HUES6 (cell line): ENCODE results near the gene ANKRD52.

Experiments used
- H3K27ac ChIP-seq: 2 replicates; pipeline ENCODE4 v1.7.0; 2013; ENCODE audit warnings: low read depth, mild to moderate bottlenecking, low read length, inconsistent platforms
- H3K27me3 ChIP-seq: 2 replicates; pipeline ENCODE4 v1.6.1; 2013; ENCODE audit warnings: low read length; ENCODE audit not compliant: control insufficient read depth, insufficient read depth
- H3K36me3 ChIP-seq: 2 replicates; pipeline ENCODE4 v1.6.1; 2013; ENCODE audit warnings: low read length; ENCODE audit not compliant: control insufficient read depth, insufficient read depth
- H3K4me1 ChIP-seq: 2 replicates; pipeline ENCODE4 v1.6.1; 2013; ENCODE audit warnings: low read length; ENCODE audit not compliant: control insufficient read depth, insufficient read depth
- H3K4me3 ChIP-seq: 2 replicates; pipeline ENCODE4 v1.5.1; 2013; ENCODE audit warnings: low read depth, low read length
- H3K9ac ChIP-seq: one replicate; pipeline ENCODE4 v1.6.1; 2013; ENCODE audit warnings: mild to moderate bottlenecking, low read length
- H3K9me3 ChIP-seq: 2 replicates; pipeline ENCODE4 v1.6.1; 2013; ENCODE audit warnings: low read depth, low read length; ENCODE audit not compliant: control insufficient read depth, insufficient read depth

ANKRD52 gene

DNA sequence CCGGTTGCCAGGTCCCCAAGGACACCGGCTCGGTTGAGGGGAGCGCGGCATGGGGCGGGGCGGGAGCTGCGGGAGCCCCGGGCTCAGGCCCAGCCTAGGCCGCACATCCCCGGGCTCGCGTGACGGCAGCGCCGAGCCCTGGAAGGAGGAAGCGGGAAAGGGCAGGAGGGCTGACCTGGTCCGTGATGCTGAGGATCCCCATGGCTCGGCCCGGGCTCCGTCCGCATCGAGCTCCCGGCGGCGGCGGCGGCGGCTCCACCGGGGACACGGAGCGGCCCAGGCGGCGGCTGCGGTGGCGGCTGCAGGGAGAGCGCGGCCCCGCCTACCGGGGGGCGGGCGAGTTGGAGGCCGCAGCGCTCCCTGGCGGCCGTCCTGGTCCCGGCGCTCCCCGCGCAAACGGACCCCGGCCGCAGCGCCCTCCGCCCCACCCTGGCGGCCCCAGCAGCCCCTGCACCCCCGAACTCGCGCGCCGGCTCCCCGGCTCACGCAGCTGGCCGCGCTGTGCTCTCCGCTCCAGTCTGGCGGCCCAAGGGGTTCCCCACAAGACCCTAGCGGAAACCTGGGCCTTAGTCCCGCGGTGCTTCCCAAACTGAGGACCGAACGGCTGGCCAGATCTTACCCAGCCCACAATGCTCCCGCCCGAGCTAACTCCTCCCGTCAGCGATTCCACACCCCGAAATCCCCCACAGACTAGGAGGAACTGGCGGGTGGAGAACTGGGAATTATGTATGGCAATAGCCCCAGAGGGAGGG lies at the start of gene ANKRD52:
ANKRD52 (minus strand) TSS at position 317 of the 752 bp plus-strand sequence; CDS start at position 202, 115 bp downstream.
- H3K36me3 ChIP-seq = peaks cover 31% of the 10 kb centered on the region
- H3K4me1 ChIP-seq = peaks cover 17% of the 10 kb centered on the region
- H3K9ac ChIP-seq = peak within 1 kb of the TSS; percentile 89
- H3K9me3 ChIP-seq = no peaks in the 10 kb centered on the region
- H3K4me3 ChIP-seq = peak within 1 kb of the TSS; percentile 99
- no peaks in the 10 kb centered on the region for H3K27me3 ChIP-seq
- peak within 1 kb of the TSS; percentile 73; the same call in 1 of the 2 replicates for H3K27ac ChIP-seq

DNA sequence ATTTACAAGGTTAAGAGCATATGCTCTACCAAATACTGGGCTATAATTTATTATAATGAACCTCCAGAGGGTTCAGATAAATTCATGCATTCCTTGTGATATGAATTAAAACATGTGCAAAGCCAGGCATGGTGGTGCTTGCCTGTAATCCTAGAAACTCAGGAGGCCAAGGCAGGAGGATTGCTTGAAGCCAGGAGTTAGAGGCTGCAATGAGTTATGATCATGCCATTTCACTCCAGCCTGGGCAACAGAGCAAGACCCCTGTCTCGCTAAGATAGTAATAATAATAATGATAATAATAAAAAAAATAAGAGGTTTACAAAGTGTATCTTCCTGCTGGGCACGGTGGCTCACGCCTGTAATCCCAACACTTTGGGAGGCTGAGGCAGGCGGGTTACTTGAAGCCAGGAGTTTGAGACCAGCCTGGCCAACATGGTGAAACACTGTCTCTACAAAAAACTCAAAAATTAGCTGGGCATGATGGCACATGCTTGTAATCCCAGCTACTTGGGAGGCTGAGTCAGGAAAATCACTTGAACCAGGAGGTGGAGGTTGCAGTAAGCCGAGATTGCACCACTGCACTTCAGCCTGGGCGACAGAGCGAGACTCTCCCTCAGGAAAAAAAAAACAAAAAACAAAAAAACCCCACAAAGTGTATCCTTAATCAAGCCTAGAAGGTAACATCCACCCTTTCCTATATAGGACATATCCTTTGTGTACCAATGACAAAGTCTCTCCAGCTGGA lies 49.2 kb upstream of the ANKRD52 start:
- Histone ChIP-seq H3K27me3 (no peaks in the 10 kb centered on the region), H3K4me1 (no peaks in the 10 kb centered on the region), H3K27ac (no peak overlapping the region), H3K9me3 (no peaks in the 10 kb centered on the region), H3K36me3 (peaks cover 64% of the 10 kb centered on the region), H3K9ac (no peak overlapping the region), H3K4me3 (no peak overlapping the region)

DNA sequence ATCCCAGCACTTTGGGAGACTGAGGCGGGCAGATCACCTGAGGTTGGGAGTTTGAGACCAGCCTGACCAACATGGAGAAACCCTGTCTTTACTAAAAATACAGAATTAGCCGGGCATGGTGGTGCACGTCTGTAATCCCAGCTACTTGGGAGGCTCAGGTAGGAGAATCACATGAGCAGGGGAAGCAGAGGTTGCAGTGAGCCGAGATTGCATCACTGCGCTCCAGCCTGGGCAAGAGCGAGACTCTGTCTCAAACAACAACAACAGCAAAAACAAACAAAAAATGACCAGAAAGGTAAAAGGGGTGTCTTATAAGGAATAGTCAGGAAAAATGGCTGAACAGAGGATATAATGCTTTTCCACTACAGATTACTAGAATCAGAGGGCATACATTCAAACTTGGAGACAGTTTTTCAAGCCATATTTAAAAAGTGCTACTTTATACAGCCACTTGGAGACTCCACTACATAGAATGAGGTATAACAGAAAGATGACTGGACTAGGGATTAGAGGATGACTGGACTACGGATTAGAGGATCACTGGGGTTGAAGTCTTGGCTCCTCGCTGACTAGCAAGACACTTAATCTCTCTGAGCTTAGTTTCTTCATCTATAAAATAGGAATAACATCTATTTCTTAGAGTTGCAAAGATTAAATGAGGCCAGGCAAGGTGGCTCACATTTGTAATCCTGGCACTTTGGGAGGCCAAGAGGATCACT lies 46.8 kb upstream of the ANKRD52 start:
- peaks cover 51% of the 10 kb centered on the region for H3K36me3 ChIP-seq
- no peaks in the 10 kb centered on the region for H3K9me3 ChIP-seq
- H3K27ac ChIP-seq = no peak overlapping the region
- peaks cover 8% of the 10 kb centered on the region; the same call in 1 of the 2 replicates for H3K4me1 ChIP-seq
- no peaks in the 10 kb centered on the region for H3K27me3 ChIP-seq
- no peak overlapping the region for H3K9ac ChIP-seq
- H3K4me3 ChIP-seq = no peak overlapping the region

DNA sequence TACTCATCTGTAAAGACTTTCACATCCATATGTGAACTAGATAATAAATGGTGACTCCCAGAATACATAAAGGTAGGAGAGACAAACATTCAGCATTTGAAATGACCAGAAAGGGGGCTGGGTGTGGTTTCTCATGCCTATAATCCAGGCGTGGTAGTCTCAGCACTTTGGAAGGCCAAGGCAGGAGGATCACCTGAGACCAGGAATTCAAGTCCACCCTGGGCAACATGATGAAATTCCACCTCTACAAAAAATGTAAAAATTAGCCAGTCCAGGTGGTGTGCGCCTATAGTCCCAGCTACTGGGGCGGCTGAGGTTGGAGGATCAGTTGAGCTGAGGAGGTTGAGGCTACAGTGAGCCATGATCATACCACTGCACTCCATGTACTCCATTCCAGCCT lies 46.1 kb upstream of the ANKRD52 start:
- H3K4me3 ChIP-seq = no peak overlapping the region
- H3K9me3 ChIP-seq = no peaks in the 10 kb centered on the region
- H3K27me3 ChIP-seq = no peaks in the 10 kb centered on the region
- peaks cover 8% of the 10 kb centered on the region; the same call in 1 of the 2 replicates for H3K4me1 ChIP-seq
- H3K36me3 ChIP-seq = peaks cover 46% of the 10 kb centered on the region
- H3K9ac ChIP-seq = no peak overlapping the region
- H3K27ac ChIP-seq = no peak overlapping the region

DNA sequence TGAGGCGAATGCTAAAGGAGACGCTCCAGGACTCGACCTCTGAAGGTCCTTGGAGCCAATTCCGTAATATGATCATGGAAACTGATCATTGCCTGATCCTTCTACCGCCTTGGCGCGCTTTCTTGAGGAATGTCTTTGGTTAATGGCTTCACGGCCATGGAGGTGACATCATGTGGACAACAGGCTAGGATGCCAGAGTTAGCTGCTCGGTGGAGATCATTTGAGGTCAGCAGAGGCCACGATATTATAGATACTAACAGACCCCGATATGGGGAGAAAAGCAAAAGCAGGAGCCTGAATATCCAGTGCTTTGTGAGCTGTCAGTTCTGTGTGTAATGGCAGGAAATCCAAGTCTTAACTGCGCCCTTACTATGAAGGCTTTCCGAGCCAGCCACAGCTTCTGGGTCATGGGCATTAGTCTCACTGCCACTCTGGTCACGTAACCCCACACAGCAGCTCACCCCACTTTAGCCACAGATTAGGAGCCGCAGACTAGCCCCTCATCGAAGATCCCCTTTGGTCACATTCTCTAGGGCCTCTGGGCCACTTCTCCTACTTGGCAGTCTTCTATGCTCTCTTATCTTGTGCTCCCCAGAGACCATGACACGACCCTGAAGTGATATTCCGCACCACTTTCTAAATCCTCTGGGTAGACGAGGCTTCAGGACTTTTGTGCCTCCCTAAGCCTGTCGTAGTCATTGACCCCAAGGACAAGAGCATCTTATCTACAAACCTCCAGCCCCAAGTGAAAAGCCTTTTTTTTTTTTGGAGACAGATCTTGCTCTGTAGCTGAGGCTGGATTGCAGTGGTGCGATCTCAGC lies 42.7 kb upstream of the ANKRD52 start:
- H3K36me3 ChIP-seq = peaks cover 46% of the 10 kb centered on the region
- peaks cover 8% of the 10 kb centered on the region; the same call in 1 of the 2 replicates for H3K4me1 ChIP-seq
- peak overlapping the region; percentile 97 for H3K4me3 ChIP-seq
- H3K27me3 ChIP-seq = no peaks in the 10 kb centered on the region
- H3K27ac ChIP-seq = peak overlapping the region; percentile 57
- H3K9ac ChIP-seq = peak overlapping the region; percentile 74
- H3K9me3 ChIP-seq = no peaks in the 10 kb centered on the region

DNA sequence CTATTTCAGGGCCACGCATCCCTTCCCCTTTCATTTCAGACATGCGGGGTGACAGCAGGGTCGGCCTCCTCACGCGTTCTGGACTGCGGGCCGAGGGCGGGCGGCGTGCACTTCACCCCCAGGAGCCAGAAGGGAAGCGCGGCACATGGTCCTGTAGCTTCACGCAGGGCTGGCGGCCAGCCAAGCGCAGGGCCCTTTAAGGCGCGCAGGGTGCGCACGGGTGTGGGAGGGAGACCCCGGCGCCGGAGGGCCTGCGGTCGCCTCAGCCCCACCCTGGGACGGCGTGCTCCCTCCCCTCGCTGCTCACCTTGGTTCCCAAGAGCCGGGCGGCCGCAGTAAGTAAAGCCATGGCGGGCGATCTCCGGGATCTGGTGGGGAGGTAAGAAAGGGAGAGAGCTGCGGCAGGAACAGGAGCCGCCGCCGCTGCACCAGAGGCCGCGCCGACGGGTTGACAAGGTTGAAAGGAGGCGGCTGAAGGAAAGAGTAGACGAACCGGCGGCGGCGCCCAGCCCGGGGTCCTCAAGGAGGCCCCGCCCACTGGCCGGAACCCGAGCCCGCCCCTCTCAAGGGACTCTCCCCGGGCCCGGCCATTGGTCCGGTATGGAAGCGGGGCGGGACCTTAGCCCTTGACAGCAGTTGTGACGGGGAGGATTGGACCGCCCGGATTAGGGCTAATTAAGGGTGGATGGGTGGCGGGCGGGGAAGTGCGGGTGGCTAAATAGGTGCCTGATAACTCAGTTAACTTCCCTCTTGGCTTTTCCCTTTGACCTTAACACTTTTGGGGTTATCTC lies 41.9 kb upstream of the ANKRD52 start, which contains the start of gene CS:
CS (minus strand) TSS at position 478 of the 791 bp plus-strand sequence; CDS start at position 349, 129 bp downstream.
- Histone ChIP-seq H3K9me3 (no peaks in the 10 kb centered on the region), H3K27me3 (no peaks in the 10 kb centered on the region), H3K4me1 (peaks cover 8% of the 10 kb centered on the region; the same call in 1 of the 2 replicates), H3K9ac (peak within 1 kb of the TSS; percentile 94), H3K4me3 (peak within 1 kb of the TSS; percentile 97), H3K27ac (peak within 1 kb of the TSS; percentile 85), H3K36me3 (peaks cover 40% of the 10 kb centered on the region)

DNA sequence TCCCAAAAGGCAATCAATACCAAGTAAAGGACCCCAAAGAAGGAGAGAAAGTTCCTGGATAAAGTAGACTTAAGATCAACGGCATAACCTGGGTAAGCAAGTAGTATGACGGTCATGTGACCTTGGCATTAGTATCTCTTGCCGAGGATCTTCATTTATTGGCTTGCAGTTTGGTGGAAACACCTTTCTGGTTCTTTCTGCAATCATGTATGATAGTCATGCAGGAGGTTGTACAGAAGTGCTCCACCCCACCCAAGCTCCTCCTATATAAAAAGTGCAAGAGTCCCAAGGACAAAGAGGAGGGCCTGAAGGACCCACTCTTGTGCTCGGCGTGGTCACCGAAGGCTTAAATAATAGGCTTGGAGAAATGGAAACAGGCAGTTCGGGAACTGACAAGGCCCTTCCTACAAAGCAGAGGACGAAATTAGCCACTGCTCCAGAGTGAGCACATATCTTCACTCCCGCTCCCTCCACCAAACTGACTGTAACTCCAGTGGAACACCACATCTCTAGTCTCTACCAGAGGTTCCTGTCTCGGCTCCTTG lies 41.2 kb upstream of the ANKRD52 start:
- Histone ChIP-seq H3K27ac (peak overlapping the region; percentile 85; the same call in 1 of the 2 replicates), H3K4me1 (peaks cover 8% of the 10 kb centered on the region; the same call in 1 of the 2 replicates), H3K36me3 (peaks cover 39% of the 10 kb centered on the region), H3K9ac (peak overlapping the region; percentile 94), H3K27me3 (no peaks in the 10 kb centered on the region), H3K9me3 (no peaks in the 10 kb centered on the region), H3K4me3 (peak overlapping the region; percentile 97)

DNA sequence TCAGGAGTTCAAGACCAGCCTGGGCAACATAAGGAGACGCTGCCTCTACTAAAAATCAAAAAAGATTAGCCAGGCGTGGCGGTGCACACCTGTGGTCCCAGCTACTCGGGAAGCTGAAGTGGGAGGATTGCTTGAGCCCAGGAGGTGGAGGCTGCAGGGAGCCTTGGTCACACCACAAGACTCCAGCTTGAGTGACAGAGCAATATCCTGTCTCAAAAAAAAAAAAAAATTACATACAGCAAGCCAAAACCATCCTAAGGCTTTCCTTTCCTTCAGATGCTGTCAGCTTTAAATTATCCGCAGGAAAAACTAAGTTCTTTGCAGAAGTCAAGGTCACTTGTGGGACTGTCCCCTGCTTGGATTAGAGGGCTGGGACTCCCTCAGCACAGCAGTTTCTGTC lies 40.6 kb upstream of the ANKRD52 start:
- H3K4me1 ChIP-seq = peaks cover 8% of the 10 kb centered on the region; the same call in 1 of the 2 replicates
- no peaks in the 10 kb centered on the region for H3K9me3 ChIP-seq
- H3K27ac ChIP-seq = no peak overlapping the region
- peak overlapping the region; percentile 97 for H3K4me3 ChIP-seq
- H3K36me3 ChIP-seq = peaks cover 38% of the 10 kb centered on the region
- no peaks in the 10 kb centered on the region for H3K27me3 ChIP-seq
- peak overlapping the region; percentile 94 for H3K9ac ChIP-seq

DNA sequence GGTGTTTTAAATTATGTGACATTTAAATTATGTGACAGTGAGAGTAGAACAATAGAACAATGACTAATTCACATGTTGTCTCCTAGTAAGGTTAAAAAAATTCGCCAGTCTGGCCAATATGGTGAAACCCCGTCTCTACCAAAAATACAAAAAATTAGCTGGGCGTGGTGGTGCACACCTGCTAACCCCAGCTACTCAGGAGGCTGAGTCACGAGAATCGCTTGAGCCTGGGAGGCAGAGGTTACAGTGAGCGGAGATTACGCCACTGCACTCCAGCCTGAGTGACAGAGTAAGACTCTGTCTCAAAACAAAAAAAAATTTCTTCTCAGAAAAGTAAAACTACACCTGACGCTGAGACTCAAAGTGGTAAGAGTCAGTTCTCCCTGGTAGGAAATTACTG lies 39.2 kb upstream of the ANKRD52 start:
- Histone ChIP-seq H3K27ac (no peak overlapping the region), H3K36me3 (peaks cover 40% of the 10 kb centered on the region)

More for the DNA sequence above, 39.2 kb upstream of the ANKRD52 start:
- Histone ChIP-seq H3K27me3 (no peaks in the 10 kb centered on the region), H3K4me1 (peaks cover 8% of the 10 kb centered on the region; the same call in 1 of the 2 replicates), H3K4me3 (no peak overlapping the region), H3K9me3 (no peaks in the 10 kb centered on the region), H3K9ac (no peak overlapping the region)
